HFFc6 (cell line): ENCODE results near the gene OAF. TPM values are rescaled to one million over a fixed set of nuclear protein-coding genes. Genes with fewer than 3 reads are reported as not detected.

Source experiments
- DNase-seq: peaks from one replicate; pipeline ENCODE4 v3.0.0-alpha.2; 2018
- H3K27ac Mint-ChIP-seq: 2 replicates; pipeline ENCODE4 v1.8.0; 2020; ENCODE audit warnings: mild to moderate bottlenecking, mixed read lengths
- H3K27me3 Mint-ChIP-seq: 2 replicates; pipeline ENCODE4 v1.8.0; 2021; ENCODE audit warnings: mild to moderate bottlenecking, moderate library complexity, mixed read lengths; ENCODE audit not compliant: insufficient read depth
- H3K36me3 Mint-ChIP-seq: 2 replicates; pipeline ENCODE4 v1.8.0; 2021; ENCODE audit warnings: low read depth, mixed read lengths
- H3K4me1 Mint-ChIP-seq: 2 replicates; pipeline ENCODE4 v1.8.0; 2020; ENCODE audit warnings: low read depth, mixed read lengths
- H3K4me3 Mint-ChIP-seq: 2 replicates; pipeline ENCODE4 v1.8.0; 2020; ENCODE audit warnings: mild to moderate bottlenecking, moderate library complexity, mixed read lengths
- H3K9me3 Mint-ChIP-seq: 2 replicates; pipeline ENCODE4 v1.8.0; 2020; ENCODE audit warnings: mild to moderate bottlenecking, mixed read lengths
- CTCF ChIP-seq: fragments of 200-600 bp; sonication (generic); IDR thresholded peaks from 2 replicates; pipeline ENCODE4 v1.5.0; 2021; ENCODE audit warnings: antibody characterized with exemption, mild to moderate bottlenecking
- total RNA-seq, 6 experiments: library from RNA; stranded (reverse); fragmentation: NEBNext Ultra II Directional; extraction: Animal tissue kit (Norgen Biotek cat#: 25700); gene quantifications; 2 replicates in 1 of 6; 3 replicates in 5 of 6; pipeline ENCODE4 v1.2.3, GENCODE V29; 2021

The OAF gene
- total RNA-seq, 6 experiments from 2014 or later = 111 to 143 (median 123) TPM

- peaks cover 12% of the 10 kb centered on the region for H3K4me1 Mint-ChIP-seq
- peaks cover 8% of the 10 kb centered on the region for H3K36me3 Mint-ChIP-seq
- H3K9me3 Mint-ChIP-seq = no peaks in the 10 kb centered on the region
- TF ChIP-seq CTCF = no peak
- no peak overlapping the region for H3K27ac Mint-ChIP-seq
- no peak for DNase-seq
- H3K4me3 Mint-ChIP-seq = no peak overlapping the region
- no peaks in the 10 kb centered on the region; the same call in 1 of the 2 replicates for H3K27me3 Mint-ChIP-seq
These were observed 15.4 kb downstream of the OAF start for GRCh38 chr11:120226242-120226641.

- TF ChIP-seq CTCF = no peak
- H3K27me3 Mint-ChIP-seq = no peaks in the 10 kb centered on the region; the same call in 1 of the 2 replicates
- H3K4me1 Mint-ChIP-seq = peaks cover 12% of the 10 kb centered on the region
- no peaks in the 10 kb centered on the region for H3K9me3 Mint-ChIP-seq
- H3K36me3 Mint-ChIP-seq = peaks cover 8% of the 10 kb centered on the region
- no peak overlapping the region for H3K4me3 Mint-ChIP-seq
- no peak for DNase-seq
- no peak overlapping the region for H3K27ac Mint-ChIP-seq
These were observed 15.9 kb downstream of the OAF start for GRCh38 chr11:120226714-120227113.

GRCh38 chr11:120227228-120227852, 16.5 kb downstream of the OAF start:
- Mint-ChIP-seq H3K27ac (no peak overlapping the region), H3K36me3 (peaks cover 8% of the 10 kb centered on the region), H3K4me1 (peaks cover 12% of the 10 kb centered on the region), H3K9me3 (no peaks in the 10 kb centered on the region), H3K27me3 (no peaks in the 10 kb centered on the region; the same call in 1 of the 2 replicates), H3K4me3 (no peak overlapping the region)
- no peak for TF ChIP-seq CTCF
- DNase-seq = no peak

- no peaks in the 10 kb centered on the region for H3K9me3 Mint-ChIP-seq
- H3K27ac Mint-ChIP-seq = no peak overlapping the region
- peak; percentile 50 for TF ChIP-seq CTCF
- H3K36me3 Mint-ChIP-seq = peaks cover 8% of the 10 kb centered on the region
- peaks cover 12% of the 10 kb centered on the region for H3K4me1 Mint-ChIP-seq
- no peak for DNase-seq
- no peak overlapping the region for H3K4me3 Mint-ChIP-seq
- H3K27me3 Mint-ChIP-seq = no peaks in the 10 kb centered on the region; the same call in 1 of the 2 replicates
These were observed 18.1 kb downstream of the OAF start for GRCh38 chr11:120228794-120229384.

GRCh38 chr11:120229451-120230424, 18.9 kb downstream of the OAF start:
- no peak for DNase-seq
- TF ChIP-seq CTCF = peak; percentile 83
- Mint-ChIP-seq H3K4me1 (peaks cover 7% of the 10 kb centered on the region), H3K4me3 (no peak overlapping the region), H3K27ac (no peak overlapping the region), H3K36me3 (peaks cover 8% of the 10 kb centered on the region), H3K27me3 (peaks cover 4% of the 10 kb centered on the region; the same call in 1 of the 2 replicates), H3K9me3 (no peaks in the 10 kb centered on the region)
